Left lobe of liver (tissue), 2 donors: ENCODE data around the gene CDK10. TPM values are rescaled to one million over a fixed set of nuclear protein-coding genes. Genes with fewer than 3 reads are reported as not detected.
"Not testable (repeated sequence)": the region's sequence is repeated elsewhere in the genome, so short reads cannot be mapped to it uniquely, and the experiment has no call there.

Experiments used
- ATAC-seq: fragments of 200-7000 bp; cut with Tn5 transposase; one replicate; pipeline ENCODE4 v1.9.1; 2020; ENCODE audit warnings: mild to moderate bottlenecking, moderate library complexity
- DNase-seq: peaks from one replicate; pipeline ENCODE4 v3.0.0-alpha.2; 2020; ENCODE audit warnings: low spot score
- total RNA-seq: library from RNA; stranded (reverse); gene quantifications from one replicate; pipeline ENCODE4 v1.2.1, GENCODE V29; 2021
- donor health status: DM: no; HTN: no; CAD: no; lungs with moderate emphysema.
- donor health status: DM: no; HTN: yes; CAD: no.

The CDK10 gene
- total RNA-seq, 1 donor from 2014 or later = 69.1 TPM

DNA sequence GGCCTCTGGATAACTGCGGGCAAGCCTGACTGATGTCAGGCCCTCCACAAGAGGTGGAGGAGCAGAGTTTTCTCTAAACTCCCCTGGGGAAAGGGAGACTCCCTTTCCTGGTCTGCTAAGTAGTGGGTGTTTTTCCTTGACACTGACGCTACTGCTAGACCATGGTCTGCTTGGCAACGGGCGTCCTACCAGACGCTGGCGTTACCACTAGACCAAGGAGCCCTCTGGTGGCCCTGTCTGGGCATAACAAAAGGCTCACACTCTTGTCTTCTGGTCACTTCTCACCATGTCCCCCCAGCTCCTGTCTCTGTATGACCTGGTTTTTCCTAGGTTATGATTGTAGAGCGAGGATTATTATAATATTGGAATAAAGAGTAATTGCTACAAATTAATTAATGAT is 19.5 kb upstream of the CDK10 start:
- ATAC-seq, DNase-seq: not testable (repeated sequence)

DNA sequence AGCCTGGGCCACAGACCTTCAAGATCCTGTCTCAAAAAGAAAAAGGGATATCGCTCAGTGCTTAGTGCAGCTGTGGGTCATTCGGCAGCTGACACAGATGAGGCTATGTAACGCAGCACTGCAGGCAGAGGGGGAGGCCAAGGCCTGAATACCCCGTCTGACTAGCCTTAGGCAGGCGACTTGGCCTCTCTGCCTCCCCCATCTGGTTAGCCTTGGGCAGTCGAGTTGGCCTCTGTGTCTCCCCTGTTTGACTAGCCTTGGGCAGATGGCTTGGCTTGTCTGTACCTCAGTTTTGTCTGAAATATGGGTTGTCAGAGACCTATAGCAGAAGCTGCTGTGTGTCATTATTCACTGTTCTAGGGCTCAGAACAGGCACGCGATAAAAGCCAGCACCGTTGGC is 18.9 kb upstream of the CDK10 start:
- ATAC-seq = no peak
- no peak for DNase-seq

DNA sequence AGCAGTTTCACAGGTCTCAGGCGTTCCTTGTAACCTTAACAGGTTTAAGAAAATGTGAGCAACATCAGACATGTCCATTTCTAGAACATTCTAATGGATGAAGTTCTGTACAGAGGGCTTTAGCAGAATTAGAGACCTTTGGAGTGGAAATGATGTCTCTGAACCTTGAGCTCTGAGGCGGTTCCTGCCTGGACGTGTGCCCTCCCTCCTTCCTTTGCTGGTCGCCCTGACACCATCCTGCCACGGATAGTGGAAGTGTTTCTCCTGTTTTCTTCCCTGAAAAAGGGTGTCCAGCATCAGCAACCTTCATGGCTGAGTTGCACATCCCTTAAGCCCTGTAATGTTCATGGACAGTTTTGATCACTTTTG is 17.7 kb upstream of the CDK10 start:
- ATAC-seq = peak; percentile 85

DNA sequence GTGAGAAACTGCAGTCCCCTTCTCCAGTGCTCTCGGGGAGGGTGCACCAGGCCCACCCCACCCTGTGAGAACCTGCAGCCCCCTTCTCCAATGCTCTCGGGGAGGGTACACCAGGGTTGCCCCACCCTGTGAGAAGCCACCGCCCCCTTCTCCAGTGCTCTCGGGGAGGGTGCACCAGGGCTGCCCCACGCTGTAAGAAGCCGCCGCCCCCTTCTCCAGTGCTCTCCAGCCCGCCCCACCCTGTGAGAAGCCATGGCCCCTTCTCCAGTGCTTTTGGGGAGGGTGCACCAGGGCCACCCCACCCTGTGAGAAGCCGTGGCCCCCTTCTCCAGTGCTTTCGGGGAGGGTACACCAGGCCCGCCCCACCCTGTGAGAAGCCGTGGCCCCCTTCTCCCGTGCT is 16.7 kb upstream of the CDK10 start:
- no peak for DNase-seq
- no peak for ATAC-seq

More for the DNA sequence above, 17.7 kb upstream of the CDK10 start:
- DNase-seq = no peak

DNA sequence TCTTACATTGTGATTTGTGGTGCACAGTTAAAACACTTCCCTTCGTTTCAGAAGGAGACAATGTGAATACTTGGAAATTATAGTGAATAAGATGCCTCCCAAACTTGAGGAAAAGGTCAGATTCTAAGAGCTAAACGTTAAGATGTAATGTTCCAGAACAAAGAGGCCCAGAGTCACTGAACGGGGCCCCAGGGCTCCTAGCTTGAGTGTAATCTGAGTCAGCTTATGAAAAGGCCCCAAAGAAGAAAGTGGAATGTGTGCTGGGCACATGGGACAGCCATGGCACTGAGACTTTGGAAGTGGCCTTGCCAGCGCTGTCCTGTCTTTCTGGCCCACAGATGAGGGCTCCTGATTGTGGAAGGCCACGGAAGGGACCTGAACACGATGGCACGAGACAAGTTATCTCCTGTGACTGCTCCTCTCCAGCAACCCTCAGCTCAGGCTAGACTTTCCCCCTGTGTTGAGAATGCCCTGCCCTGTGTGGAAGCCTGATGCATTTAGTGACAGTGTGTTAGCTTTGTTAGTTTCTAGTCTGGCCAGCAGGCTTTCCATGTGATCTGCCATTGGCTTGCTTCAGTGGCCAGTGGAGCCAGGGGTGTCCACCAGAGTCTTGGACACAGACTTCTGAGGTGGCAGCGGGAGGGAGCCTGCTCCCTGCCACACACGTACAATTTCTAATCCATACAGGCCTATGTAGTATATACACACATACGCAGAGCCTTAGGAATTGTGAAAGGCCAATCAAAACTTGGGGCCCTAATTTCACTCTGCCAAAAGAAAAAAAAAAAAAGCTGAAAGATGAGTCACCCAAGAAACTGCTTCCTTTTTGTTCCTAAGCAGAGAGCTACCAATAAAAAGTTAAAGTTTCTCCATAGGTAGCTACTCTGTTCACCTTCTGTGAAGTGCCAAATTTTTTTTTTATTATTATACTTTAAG is 15.7 kb upstream of the CDK10 start:
- ATAC-seq (no peak), DNase-seq (no peak)

DNA sequence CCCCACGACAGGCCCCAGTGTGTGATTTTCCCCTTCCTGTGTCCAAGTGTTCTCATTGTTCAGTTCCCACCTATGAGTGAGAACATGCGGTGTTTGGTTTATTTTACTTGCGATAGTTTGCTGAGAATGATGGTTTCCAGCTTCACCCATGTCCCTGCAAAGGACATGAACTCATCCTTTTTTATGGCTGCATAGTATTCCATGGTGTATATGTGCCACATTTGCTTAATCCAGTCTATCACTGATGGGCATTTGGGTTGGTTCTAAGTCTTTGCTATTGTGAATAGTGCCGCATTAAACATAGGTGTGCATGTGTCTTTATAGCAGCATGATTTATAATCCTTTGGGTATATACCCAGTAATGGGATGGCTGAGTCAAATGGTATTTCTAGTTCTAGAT is 14.9 kb upstream of the CDK10 start:
- not testable (repeated sequence) for ATAC-seq, DNase-seq

DNA sequence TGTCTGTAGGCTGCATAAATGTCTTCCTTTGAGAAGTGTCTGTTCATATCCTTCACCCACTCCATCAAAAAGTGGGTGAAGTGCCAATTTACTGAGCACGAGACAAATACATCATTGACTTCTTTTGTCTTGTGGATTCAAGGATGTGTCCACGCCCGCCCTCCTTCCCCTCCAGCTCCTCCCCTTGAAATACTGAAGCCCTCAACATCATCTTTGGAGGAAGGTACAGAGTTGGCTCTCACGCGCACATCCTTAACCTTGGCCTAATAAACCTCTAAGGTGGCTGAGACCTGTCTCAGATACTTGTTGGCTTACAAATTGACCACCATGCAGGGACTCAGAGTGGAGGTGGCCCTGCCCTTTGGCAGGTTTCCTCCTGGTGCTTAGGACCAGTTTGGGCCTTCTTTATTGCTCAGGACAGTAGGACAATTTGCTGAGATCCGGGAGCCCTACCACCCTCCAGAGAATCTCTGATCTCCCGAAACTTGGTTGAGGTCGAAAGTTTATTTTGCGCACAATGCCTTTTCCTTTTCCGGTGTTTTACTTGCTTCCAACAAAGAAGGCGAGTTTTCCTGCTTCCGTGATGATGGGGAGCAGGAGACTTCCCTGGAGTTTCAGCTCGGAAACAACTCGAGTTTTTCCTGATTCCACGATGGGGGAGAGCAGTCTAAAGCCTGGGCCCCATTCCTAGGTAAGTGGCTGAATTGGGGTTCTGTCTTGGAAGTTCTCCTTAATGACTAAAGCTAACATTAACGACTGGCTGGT is 14.1 kb upstream of the CDK10 start:
- DNase-seq = no peak
- no peak for ATAC-seq

DNA sequence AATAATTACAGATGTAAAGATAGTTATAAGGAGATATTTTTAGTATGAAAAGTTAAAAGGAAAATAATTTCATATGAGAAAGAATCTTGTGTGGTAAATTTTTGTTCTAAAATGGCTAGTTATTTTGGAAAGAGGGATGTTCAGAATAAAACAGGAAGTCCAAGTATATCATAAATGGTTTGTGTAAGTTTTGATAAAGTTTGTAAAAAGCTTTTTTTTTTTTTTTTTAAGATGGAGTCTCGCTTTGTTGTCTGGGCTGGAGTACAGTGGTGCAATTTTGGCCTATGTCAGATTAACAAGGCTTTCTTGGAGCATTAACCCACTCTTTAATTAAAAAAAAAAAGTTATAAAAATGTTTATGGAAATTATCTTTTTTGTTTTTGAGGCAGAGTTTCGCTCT is 8.2 kb upstream of the CDK10 start:
- no peak for DNase-seq
- ATAC-seq = no peak

DNA sequence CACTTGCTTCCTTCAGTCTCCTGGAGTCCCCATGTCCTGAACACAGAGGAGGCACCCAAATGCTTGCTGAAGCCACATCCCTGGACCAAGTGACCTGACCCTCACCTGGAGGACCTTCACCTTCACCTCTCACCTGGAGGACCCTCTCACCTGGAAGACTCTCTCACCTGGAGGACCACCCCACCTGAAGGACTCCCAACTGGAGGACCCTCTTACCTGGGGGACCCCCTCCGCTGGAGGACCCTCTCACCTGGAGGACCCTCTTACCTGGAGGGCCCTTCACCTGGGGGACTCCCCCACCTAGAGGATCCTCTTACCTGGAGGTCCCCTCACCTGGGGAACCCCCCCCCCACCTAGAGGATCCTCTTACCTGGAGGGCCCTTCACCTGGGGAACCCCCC is 573 bp upstream of the CDK10 start:
- ATAC-seq (no peak), DNase-seq (no peak)

DNA sequence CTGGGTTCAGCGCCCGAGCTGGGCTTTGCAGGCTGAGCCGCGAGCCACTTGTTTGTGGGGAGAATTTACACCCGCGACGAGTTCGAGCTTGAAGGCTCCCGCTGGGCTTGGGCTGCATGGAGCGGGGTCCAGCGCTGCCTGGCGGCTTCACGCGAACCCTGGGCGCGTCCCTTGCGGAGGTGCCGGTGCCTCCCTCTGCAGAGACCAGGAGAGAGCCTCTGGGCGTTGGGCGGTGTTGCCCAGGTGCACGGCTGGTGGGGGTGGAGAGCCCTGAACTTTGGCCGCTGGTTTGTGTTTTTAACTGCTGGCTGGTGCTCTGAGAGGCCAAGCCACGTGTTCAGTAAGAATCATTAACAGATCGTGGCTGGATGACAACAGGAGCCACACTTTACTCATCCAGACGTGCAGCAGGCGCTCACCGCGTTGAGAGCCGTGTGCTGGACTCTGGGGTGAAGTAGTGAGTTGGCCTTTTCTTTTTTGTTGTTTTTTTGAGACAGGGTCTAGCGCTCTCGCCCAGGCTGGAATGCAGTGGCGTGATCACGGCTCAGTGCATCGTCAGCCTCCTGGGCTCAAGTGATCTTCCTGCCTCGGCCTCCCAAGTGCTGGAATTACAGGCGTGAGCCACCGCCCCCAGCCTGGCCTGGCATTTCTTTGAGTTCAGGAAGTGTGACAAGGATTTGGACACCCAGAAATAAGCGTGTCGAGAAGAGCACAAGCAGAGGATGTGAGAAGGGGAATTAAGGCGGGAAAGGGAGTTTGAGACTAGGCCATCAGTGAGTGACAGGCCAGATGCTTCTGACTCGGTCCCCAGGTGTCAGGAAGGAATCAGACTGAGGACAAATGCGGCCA is 827 bp downstream of the CDK10 start:
- DNase-seq = peak; percentile 94
- peak; percentile 89 for ATAC-seq

DNA sequence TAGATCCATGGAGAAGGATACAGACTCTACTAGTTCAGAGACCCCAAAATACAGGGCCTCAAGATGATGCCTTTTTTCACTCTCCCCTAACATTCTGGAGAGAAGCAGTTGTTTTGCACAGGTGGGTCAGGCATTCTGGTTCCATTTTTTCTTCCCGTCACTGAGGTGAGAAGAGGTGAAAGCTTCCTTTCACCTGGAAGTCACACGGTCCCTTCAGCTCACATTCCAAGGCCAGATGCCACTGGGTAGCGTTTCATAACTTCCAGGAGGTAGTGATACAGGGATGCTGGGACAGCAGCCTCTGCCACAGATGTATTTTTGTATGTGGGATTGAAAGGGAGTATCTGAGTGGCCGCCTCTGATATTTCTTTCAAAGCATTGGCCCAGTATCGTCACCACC is 1.9 kb downstream of the CDK10 start:
- DNase-seq (no peak), ATAC-seq (no peak)

DNA sequence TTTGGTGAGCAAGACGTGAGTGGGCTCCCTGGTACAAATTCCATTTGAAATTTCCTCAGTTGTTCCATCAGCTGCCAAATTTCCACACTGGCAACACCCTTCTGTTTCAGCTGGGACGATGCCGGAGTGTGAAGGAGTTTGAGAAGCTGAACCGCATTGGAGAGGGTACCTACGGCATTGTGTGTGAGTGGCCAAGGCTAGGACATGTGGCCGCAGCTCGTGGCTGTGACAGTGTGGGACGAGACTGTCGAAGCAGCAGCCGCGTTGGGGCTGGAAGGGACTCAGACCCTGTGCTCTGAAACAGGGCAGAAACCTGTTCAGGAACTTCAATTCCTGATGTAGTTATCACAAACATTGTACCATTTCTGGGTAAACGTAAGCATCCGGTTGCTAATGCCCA is 2.7 kb downstream of the CDK10 start:
- DNase-seq = no peak
- no peak for ATAC-seq

DNA sequence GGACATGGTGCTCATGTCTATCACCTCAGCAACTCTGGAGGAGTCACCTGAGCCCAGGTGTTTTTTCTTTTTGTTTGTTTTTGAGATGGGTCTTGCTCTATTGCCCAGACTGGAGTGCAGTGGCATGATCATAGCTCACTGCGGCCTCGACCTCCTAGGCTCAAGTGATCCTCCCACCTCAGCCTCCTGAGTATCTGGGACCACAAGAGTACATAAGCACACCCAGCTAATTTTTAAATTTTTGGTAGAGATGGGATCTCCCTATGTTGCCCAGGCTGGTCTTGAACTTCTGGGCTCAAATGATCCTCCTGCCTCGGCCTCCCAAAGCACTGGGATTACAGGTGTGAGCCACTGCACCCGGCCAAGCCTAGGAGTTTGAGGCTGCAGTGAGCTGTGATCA is 3.1 kb downstream of the CDK10 start:
- ATAC-seq, DNase-seq: not testable (repeated sequence)

DNA sequence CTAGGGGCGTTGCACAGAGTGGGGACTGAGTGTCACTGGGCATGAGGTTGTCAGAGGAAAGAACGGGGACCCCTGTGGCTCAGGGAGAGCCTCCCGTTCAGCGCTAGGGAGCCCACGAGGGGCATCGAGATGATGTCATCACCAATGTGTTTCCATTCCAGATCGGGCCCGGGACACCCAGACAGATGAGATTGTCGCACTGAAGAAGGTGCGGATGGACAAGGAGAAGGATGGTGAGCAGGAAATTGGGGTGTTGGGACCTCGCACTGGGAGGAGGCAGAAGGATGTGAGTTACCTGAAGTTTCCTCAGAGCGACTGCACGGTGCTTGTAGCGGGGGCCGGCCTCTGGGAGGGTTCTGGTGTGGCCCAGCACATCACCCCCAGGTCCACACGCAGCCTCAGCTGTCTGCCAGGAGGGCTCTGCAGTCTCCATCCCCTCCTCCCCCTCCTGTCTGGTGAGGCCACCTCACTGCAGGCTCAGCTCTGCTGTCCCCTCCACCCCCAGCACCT is 4.0 kb downstream of the CDK10 start:
- ATAC-seq (no peak), DNase-seq (no peak)

DNA sequence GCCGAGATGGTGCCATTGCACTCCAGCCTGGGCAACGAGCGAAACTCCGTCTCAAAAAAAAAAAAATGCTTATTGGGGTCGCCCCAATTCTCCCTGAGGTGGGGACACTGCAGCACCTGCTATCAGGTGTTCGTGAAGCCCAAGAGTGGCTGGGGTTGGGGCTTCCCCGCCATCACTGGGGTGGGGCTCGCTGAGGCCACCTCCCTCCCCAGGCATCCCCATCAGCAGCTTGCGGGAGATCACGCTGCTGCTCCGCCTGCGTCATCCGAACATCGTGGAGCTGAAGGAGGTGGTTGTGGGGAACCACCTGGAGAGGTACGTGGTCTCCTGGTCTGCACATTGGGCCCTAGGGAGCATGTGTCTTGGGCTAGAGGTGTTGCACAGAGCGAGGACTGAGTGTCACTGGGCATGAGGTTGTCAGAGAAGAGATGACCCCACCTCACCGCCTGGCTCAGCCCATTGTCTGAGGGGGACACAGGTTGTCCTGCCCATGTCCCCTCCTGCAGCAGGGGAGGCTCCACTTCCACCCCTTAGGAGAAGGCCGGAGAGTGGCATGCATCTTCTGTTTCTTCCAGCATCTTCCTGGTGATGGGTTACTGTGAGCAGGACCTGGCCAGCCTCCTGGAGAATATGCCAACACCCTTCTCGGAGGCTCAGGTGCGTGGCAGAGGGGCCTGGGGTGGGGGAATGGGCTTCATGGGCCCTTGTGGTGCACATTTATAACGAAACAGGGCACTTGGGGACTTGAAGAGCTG is 4.9 kb downstream of the CDK10 start:
- ATAC-seq (no peak), DNase-seq (no peak)

DNA sequence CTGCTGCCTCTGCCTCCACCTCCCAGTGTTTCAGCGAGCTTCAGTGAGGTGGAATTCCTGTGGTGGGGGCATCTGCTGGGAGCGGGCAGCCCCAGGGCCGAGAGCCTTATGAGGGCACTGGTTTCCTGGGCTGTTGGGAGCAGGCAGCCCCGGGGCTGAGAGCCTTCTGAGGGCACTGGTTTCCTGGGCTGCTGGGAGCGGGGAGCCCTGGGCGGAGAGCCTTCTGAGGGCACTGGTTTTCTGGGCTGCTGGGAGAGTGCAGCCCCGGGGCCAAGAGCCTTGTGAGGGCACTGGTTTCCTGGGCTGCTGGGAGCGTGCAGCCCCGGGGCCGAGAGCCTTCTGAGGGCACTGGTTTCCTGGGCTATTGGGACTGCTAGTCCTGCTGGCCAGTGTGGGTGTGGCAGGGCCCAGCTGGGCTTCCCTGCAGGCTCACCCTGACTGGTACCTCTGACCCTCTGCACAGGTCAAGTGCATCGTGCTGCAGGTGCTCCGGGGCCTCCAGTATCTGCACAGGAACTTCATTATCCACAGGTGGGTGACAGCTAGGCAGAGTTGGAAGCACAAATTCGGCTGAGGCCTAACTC is 5.6 kb downstream of the CDK10 start:
- no peak for DNase-seq
- ATAC-seq = no peak

DNA sequence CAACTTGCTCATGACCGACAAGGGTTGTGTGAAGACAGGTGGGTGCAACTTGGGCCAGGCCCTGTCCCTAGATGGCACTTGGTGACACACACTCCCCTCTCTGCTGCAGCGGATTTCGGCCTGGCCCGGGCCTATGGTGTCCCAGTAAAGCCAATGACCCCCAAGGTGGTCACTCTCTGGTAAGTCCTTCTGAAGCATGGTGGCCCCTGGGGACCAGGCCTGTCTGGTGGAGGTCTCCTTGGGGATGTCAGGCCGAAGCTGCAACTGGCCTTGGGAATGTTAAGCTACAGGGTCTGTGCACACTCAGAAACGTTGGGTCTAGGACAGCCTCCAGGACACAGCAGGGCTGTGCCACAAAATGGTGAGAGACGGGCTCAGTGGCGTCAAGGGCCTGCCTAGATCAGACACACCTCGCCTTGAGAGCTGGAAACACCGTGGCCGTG is 6.8 kb downstream of the CDK10 start:
- no peak for DNase-seq
- ATAC-seq = no peak

DNA sequence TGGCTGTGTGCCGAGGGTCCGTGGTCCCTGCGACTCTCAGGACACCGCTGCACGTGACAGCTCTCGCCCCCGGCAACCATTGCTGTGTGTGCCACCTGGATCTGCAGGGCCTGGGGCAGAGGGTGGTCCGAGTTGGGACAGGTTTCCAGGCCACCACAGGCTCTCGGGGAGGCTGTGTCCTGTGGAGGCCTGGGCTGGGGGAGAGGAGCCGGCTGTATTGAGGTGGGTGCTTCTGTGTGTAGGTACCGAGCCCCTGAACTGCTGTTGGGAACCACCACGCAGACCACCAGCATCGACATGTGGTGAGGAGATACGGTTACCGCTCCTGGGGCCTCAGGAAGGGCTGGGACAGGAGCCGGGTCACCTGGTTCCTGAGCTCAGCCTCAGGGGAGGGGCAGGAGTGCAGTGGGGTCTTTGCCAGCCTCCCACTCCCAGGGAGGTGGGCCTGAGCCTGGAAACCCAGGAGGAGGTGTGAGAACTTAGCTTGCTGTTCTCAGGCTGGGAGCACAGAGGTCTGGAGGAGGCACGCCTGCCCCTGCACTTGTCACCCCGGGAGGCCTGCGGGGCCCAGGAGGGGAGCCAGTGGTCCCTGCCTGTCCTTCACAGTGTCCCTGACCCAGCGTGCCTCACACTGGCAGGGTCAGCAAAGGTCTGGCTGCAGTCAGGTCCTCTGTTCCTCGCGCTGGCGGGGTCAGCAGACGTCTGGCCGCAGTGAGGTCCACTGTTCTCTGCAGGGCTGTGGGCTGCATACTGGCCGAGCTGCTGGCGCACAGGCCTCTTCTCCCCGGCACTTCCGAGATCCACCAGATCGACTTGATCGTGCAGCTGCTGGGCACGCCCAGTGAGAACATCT is 7.7 kb downstream of the CDK10 start:
- DNase-seq = no peak
- ATAC-seq = peak; percentile 3

DNA sequence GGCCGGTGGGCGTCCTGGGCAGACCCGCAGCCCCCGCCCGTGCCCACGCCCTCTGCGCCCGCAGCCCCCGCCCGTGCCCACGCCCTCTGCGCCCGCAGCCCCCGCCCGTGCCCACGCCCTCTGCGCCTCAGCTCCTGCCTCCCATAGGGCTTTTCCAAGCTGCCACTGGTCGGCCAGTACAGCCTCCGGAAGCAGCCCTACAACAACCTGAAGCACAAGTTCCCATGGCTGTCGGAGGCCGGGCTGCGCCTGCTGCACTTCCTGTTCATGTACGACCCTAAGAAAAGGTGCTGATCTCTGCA is 8.2 kb downstream of the CDK10 start:
- not testable (repeated sequence) for ATAC-seq, DNase-seq
